NCI-H345 (cell line): Measurements from ENCODE around the gene SLC9A9.

ENCODE experiments used
- DNase-seq: peaks from one replicate; lab custom pipeline; 2025; lab: John Stamatoyannopoulos, UW

SLC9A9 gene

DNA sequence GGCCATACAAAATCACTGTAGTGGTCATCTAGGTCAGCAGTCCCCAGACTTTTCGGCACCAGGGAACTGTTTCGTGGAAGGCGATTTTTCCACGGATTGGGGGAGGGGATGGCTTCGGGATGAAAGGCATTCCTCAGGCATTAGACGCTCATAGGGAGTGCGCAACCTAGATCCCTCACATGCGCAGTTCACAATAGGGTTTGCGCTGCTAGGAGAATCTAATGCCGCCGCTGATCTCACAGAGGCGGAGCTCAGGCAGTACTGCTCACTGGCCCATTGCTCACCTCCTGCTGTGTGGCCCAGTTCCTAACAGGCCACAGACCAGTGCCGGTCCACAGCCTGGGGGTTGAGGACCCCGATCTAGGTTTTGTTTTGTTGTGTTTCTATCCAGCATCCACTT, 200.1 kb downstream of the SLC9A9 start:
- no peak for DNase-seq

DNA sequence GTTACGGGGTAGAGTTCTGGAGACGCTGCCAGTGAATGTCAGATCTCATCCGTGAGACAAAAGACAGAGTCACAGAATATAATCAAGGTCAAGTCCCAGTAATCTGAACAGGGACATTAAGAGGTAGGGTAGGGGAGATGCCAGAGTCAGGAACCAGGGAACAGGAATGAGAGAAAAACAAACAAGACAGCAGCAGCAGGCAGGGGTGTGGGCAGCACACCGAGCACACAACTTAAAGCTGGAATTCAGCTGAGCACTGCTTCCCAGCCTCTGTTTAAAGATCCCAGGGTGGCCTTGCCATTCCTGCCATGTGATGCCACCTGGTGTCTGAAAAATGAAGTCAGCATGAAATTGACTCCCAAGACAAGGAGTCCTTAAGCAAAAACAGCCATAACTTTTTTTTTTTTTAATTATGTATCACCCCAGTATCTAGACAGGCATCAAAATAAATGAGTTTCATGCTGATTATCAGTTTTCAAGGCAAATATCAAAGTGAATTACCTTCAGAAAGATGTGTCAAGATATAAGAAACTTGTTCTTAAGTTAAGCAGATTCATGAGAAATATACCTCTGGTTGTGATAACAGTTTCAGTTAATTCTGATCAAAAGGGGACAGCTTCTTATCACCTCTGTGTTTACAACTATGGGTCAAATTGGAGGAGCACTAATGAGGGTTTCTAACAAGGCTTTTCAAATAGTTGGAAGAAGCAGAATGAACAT, 203.7 kb downstream of the SLC9A9 start:
- peak; percentile 59 for DNase-seq

DNA sequence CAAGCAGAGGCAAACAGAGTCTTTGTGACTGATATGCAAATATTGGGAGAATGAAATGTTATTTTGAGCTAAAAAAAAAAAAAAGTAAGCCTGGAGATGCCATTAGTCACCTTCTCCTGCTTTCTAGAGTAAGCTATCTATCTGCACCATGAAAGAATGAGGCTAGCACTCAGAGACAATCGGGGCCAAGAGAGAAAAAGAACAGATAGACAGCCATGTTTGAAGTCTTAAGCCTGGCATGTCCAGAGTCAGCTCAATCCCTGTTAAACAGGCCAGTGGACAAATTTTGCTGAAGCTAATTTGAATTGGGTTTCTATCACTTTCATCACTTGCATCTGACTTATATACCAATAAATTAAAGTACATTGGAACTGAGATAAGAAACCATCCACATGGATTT, 204.4 kb downstream of the SLC9A9 start:
- DNase-seq: no peak

DNA sequence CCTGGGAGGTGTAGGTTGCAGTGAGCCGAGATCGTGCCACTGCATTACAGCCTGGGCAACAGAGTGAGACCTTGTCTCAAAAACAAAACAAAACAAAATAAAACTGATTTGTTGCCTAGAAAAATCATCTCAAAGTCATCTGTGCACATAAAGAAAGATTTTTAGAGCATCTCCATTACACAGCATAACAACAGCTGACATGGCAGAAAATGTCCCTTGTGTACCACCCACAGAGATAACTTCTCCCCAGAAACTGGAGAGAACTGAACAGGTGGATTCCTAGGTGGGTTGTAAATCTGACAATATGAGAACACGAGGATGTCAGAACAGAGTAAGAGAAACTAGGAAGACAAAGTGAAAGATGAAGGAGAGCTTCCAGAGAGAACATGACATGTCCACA, 207.5 kb downstream of the SLC9A9 start:
- no peak for DNase-seq

DNA sequence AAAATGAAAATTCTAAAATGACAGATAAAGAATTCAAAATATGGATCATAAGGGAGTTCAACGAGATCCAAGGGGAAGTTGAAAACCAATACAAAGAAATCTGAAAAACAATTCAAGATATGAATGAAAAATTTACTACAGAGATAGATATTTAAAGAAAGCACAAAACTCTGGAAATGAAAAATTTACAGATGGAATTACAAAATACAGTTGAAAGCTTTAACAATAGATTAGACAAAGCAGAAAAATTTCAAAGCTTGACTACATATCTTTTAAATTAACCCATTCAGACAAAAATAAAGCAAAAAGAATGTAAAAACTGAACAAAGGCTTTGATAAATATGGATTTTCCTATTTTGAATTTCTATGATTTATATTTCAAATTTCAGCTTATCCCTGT, 211.1 kb downstream of the SLC9A9 start:
- no peak for DNase-seq

DNA sequence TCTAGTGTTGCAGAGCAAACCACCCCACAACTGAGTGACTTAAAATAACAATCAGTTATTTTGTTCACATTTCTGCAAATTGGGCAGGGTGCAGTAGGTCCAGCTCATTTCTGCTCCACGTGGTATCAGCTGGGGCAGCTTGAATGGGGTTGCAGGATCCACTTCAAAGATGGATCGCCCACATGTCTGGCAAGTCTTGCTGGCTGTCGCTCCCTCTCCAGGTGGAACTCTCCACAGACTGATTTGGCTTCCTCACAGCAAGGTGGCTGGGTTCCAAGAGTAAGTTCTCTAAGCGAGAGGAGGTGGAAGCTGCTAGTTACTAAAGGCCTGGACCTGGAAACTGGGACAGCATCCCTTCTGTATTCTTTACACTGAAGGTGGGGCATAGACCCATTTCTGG, 213.3 kb downstream of the SLC9A9 start:
- DNase-seq: no peak

DNA sequence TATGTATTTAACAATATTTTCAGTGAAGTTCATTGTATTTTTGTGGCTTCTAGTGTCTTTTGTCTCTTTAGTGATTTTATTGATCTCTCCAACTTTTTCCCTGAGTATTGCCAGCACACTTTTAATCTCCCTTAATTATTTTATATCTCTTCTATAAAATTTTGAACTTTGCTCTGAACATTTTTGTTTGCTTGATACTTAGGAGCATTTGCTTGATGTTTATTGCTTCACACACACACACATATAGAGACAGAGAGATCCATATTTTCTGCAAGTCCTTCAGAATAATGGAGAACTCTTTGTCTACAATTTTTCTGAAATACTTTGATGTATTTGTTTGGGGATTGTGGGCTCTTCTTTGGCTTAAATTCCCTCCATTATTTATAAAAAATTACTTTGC, 213.8 kb downstream of the SLC9A9 start:
- DNase-seq: no peak

DNA sequence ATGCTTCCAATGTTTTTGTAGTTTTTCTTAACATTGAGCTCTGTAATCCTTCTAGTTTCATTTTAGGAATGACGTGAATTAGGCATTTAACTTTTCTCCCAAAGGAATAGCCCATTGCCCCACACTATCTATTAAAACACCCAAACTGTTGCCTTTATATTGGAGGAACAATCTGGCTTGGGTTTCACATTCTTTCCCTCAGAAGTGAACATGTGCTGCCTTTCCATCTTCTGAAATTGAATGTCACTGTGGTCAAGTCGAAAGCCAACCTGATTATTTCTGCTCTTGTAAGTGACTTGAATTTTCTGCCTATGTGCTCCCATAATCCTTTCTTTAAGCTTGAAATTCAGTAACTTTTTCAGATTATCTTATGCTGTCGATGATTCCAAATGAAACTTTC, 214.5 kb downstream of the SLC9A9 start:
- DNase-seq: no peak

DNA sequence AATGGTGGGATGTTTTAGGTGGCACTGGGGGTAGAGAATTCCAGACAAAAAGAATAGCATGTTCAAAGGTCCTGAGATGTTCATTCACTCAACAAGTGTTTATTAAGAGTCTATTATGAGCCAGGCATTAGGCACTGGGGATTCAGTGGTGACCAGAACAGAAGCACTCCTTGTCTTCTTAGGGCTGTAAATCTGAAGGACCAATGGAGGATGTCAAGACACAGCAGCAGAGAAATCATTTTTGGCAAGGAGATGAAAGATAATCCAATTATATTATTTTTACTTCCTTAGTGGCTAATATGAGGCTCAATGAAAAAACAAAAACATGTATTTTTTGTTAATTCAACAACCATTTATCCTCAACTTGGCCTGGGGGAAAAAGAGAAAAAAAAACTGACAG, 218.5 kb downstream of the SLC9A9 start:
- DNase-seq: no peak

DNA sequence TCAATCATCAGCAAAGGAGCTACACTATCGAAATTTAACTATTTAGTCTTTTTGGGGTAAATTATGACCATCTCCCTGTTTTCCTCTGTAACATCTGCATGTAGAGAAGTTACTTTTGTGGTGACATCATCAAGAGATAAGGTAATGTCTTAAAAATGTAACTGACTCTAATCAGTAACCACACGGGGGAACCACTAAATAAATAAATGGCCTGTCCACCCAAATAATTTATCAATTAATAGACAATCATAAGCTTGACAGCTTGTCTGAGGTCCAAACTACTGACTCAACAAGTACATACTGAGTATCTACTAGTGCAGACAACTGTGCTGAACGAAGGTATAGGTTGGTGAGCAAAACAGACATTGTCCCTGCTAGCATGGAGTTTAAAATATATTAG, 219.3 kb downstream of the SLC9A9 start:
- DNase-seq: no peak

DNA sequence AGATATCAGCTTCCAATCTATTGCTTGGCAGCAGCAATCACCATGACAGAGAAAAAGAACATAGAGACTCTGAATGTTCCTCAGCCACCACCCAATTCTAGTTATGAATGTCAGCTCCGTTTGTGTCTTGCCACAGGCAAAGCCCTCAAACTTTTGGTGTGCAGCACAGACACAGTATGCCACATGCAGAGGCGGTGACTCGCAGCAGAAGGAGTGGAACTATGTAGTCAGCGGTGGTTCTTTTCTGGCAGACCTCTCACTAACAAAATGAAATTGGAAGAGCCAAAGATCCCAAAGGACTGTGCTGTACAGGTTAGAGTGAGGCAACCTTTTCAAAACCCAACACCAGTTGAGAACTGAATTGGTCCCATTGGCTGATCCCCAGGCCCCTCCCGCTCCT, 220.9 kb downstream of the SLC9A9 start:
- DNase-seq: no peak

DNA sequence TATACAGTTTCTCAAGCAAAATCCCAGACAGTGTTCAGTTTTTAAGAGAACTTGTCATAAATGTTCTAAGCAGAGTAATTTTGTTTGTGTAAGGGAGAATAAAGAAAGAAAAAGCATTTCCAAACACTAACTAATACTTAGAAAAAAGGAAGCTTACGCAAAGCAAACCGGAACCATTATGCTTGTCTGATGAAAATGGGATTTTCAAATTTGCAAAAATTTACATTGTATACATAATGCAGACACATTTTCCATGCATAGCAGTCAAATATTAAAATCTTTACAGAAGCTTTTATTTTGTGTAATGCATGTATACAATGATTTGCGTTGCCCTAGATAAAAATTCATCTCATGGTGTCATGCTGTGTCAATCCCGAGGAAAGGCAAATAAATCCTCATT, 229.0 kb downstream of the SLC9A9 start:
- DNase-seq: no peak

DNA sequence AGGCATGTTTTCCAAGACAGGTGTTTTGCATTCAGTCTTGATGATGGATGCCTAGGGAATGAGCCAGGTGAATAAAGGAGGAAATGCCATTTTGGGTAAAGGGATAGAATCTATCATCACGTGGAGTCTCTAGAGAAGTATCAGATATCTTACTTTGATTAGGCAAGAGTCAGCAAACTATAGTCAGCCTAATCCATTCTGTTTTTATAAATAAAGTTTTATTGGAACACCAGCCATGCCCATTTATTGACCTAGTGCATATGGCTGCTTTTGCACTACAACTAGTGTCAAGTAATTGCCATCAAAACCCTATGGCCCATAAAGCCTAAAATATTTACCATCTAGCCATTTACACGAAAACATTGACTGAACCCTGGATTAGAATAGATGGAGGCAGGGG, 231.2 kb downstream of the SLC9A9 start:
- no peak for DNase-seq

DNA sequence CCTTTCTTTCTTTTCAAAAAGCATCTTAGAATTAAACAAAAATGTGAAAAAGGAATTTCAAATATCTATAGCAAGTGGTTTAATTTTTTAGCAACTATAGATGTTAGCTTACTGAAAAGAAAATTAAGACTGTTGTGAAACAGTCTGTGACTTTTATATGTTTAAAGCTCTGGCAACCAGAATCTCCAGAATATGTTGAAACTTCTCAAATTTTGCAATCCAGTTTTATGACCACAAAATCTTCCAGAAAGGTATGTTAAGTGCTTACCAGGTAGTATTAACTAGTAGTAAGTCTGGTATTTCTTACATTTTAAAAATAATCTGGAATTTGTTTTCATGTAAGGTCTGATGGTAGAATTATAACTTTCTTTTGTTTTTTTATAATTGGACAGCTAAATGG, 235.0 kb downstream of the SLC9A9 start:
- DNase-seq: no peak

DNA sequence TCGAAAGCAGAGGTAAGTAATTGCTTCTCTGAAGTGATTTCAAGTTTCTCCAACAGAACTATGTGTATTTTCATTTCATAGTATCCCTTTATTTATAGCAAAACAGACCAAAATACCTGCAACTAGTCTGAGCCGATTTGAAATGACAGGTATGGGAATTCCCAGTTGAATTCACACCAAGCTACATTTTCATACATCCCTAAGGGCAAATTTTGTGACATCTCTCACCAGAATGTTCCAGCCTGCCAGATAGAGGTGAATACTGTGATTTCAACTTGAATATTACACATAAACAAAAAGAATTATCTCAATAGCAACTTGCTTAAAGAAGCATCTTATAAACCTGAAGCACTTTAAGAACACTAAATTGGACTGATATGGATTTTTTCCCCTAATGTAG, 235.7 kb downstream of the SLC9A9 start:
- DNase-seq: no peak

DNA sequence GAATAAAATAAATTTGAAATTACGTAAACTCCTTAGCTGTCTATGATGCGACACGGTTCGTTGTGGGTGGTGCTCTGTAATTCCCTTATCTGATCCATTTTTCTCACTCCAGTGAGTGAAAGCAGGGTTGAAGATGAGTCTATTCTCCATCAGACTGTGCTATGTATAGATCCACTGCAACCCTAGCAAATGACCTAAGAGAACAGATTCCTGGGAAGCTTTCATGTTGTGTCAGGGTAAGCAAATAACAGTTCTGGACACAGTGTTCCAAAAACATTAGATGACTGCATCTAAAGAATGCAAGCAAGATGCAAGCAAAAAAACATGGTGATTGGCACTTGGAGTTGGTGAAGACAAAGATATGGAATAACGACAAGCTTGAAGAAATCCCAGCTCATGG, 239.3 kb downstream of the SLC9A9 start:
- no peak for DNase-seq

DNA sequence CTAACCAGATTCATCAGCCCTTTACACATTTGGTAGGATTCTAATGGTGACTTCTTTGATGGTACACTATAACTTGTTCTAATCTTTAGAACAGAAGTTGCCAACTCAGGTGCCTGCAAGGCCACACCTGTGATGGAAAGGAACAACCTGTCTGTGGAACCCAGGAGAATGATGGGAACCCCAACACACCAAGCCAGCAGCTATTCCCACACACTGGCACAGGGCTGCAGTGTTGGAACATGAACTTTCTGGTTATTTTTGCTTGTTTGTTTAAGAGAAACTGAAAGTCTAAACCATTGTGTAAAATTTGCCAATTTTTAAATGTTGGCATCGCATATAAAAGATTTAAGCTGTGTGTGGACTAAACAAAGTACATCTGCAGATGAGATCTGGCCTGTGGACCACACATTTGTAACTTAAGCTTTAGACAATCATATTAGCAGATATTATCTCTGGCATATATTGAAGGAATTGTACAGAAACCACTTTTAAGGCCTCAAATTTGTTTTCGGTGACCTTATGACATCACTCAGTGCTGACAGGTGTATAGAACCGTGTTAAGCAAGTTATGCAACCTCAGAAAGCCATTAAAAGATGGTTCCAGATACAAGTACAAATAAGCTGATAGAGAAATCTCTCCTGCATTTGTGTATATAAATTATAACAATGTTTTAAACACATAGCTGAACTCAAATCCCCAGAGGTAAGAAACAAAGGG, 242.9 kb downstream of the SLC9A9 start:
- no peak for DNase-seq

DNA sequence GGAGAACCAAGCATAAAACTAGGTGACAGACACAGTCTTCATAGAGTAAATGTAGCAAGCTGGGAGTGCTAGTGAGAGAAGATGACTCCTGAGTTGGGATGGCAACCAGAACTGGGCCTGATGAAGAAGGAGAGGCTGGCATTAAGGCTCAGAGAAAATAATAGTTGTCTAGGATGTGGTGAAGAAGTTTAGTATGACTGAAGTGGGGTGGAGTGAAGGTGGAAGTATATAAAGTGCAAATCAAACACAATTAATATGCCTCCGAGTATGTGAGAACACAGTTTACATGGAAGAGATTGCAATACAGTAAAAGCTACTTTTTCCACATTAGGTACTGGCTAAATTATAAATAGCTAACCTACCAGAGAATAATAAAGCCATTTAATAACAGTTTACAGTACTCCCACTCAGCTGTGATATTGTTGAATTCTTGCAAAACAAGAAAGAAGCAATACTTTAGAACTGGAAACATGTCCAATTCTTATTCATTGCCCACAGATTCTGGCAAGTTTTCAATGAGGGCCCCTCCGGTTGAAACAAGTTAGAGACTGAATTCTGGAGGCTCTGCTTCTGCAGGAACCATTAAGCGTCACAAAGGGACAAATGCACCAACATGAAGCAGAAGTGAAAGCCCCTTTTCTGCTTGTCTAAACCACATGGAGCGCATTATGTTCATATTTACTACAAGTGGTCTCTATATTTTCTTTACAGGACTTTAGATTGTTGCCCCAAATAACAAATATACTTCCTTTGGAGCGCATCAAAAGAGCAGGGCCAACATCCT, 243.7 kb downstream of the SLC9A9 start:
- no peak for DNase-seq

DNA sequence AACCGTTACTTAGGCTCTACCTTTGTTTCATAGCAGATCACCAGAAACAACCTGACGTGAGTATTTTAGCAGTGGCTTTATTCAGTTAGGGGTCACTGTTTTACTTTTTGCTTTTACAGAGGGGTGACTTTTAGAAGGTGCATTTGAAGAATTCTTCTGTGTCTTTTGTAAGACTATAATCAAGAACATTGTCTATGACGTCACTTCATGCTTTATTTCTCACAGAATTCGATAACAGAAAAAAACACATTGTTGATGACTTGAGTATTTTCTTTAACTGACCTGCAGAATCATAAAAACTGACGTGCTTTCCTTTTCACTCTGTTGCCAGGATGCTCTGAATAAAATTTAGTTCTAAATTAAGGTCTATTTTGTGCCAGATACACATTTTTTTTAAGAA, 244.5 kb downstream of the SLC9A9 start:
- no peak for DNase-seq

DNA sequence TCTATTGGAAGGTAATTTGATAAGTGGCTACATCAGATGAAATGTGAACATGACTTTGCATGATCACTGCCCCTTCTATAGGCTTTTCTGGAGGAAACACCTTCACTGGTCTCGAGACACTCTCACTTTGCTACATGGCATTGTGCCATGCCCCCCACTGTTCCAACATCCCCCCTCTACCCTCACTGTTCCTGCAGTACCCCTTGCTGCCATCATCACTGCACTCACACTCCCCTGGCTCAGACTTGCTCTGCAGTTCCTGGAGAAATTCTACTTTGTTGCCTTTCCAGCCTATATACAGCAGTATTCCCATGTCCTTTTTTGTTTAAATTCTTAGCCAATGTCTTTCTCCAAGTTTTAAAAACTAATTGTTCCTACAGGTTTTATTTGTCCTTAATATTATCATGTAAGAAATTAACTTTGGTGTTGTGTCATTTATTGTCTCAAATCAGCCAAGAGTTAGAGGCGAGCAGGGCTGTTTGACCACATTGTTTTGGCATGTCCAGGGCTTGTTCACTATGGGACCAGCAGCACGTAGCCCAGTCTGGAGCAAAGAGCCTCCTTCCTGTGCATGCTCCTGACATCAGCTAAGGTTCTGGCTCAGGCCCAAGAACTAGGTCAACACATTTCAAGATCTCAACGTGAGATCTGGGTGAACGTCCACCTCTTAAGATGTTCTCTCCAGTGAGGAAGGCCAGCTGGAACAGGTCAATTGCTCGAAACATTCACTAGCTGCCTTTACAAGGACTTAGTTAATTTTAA, 246.4 kb downstream of the SLC9A9 start:
- no peak for DNase-seq

DNA sequence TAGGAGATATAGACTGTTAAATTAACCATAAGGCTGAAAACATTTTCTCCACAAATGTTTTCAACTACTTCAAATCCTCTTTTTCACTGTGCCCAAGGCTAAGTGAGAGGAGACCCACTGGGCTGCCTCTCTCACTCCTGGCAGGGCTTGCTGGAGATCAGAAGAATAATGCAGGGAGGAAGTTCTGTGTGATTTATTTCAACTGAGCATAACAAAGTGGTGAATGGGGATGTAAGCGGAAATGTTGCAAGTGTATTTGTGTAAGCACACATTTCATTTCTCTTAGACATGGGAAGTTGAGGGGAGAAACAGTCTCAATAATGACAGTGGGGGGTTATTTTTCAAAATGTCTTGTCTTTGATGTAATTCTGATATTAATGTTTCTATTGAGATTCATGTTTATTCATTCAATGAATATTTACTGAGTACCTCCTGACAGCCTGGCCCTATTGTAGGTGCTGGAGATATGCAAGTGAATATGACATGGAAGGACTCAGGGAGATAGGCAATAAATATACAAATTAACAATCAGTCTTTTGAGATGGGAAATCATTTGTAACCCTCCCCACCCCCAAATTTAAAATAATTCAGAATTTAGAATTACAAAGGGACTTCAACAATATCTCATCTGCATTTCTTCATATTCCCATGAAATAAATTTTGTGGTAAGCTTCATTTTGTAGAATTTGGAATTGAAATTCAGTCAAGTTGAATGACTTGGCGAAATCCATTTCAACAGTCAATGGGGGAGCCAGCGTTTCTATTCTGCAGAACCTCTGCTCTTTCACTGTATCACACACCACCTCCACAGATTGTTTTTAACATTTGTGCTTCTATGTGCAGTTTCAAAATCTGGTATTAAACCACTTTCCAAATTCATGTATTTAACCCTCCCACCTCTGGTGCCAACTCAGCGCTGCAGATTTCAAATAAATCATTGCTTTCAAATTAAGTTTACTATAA, 247.2 kb downstream of the SLC9A9 start:
- no peak for DNase-seq
